Loucy (cell line): ENCODE measurements around the gene AARS1.
A peak's percentile ranks its signal among the peaks of the same experiment; 100 is the strongest.

Experiments
- EZH2phosphoT487 ChIP-seq: fragments of 200-600 bp; IDR thresholded peaks from 2 replicates; pipeline ENCODE4 v1.6.1; 2018; ENCODE audit warnings: antibody characterized with exemption, mild to moderate bottlenecking, moderate library complexity, borderline replicate concordance
- TF ChIP-seq, protein P1 (sequence below): fragments of 200-600 bp; sonication (generic); conservative IDR thresholded peaks from 2 replicates; pipeline ENCODE4 v1.5.1; 2014; ENCODE audit warnings: mild to moderate bottlenecking, antibody characterized with exemption, low read length

DNA sequence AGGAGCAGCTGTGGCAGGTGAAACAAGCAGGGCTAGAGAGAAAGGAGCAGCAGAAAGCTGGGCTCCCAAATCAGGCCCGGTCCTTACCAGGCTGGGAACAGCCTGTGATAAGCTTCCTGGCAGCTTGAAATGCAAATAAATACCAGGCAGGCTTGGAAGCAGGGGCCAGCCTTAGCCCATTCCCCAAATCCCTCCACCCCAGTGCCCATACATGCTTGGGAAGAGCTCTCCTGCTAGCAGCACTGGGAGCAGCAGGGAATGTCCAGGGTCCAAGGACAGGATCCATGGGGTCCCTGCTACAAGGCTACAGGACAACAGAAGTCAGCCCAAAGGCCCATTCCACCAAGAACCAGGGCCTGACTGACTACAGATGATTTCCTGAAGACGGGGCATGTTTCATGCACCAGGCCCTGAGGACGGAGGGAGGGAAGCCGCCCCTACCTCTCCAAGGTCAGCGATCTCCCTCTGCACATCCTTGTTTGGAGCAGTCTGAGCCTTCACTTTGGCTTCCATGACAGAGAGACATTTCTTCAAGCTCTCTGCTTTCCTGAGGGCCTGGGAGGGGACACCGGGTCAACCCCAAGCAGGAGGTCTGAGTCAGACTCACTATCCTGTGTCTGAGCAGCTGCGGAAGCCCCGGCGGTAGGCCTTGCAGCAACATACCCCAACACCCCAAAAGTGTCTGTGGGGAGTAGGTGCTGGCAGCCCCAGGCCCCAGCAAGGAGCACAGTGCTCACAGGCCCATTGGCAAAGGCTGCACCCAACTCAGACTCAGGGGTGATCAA is 34.9 kb downstream of the AARS1 start:
- TF ChIP-seq, protein P1, sequence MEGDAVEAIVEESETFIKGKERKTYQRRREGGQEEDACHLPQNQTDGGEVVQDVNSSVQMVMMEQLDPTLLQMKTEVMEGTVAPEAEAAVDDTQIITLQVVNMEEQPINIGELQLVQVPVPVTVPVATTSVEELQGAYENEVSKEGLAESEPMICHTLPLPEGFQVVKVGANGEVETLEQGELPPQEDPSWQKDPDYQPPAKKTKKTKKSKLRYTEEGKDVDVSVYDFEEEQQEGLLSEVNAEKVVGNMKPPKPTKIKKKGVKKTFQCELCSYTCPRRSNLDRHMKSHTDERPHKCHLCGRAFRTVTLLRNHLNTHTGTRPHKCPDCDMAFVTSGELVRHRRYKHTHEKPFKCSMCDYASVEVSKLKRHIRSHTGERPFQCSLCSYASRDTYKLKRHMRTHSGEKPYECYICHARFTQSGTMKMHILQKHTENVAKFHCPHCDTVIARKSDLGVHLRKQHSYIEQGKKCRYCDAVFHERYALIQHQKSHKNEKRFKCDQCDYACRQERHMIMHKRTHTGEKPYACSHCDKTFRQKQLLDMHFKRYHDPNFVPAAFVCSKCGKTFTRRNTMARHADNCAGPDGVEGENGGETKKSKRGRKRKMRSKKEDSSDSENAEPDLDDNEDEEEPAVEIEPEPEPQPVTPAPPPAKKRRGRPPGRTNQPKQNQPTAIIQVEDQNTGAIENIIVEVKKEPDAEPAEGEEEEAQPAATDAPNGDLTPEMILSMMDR: peak; percentile 3; the same call in 1 of the 2 replicates
- no peak for TF ChIP-seq EZH2phosphoT487
